NK-92 (cell line): ENCODE measurements around the gene KNCN.

Experiments
- DNase-seq: peaks from one replicate; lab custom pipeline; 2025; ENCODE audit not compliant: unreplicated experiment; lab: John Stamatoyannopoulos, UW

The KNCN gene

GRCh38 chr1:46506470-46507219 is 44.8 kb downstream of the KNCN start:
- no peak for DNase-seq

- DNase-seq, result no peak
Observed at GRCh38 chr1:46503421-46503820, 48.0 kb downstream of the KNCN start.

- DNase-seq, result no peak
Observed at GRCh38 chr1:46501528-46501927, 49.9 kb downstream of the KNCN start.

GRCh38 chr1:46497665-46498064 is 53.8 kb downstream of the KNCN start:
- no peak for DNase-seq

- no peak for DNase-seq
Observed at GRCh38 chr1:46497020-46497419, 54.4 kb downstream of the KNCN start.

- no peak for DNase-seq
Observed at GRCh38 chr1:46496505-46496904, 54.9 kb downstream of the KNCN start.

- no peak for DNase-seq
Observed at GRCh38 chr1:46495778-46496177, 55.7 kb downstream of the KNCN start.
